HepG2 (cell line): ENCODE results near the gene SF3B6. TPM values are rescaled to one million over a fixed set of nuclear protein-coding genes. Genes with fewer than 3 reads are reported as not detected.

ENCODE experiments used
- GPBP1L1 ChIP-seq: sonication (generic); formaldehyde crosslinking; IDR thresholded peaks from 2 replicates; pipeline ENCODE4 v1.5.0; 2020; ENCODE audit warnings: mild to moderate bottlenecking, missing genetic modification reagents
- HMGXB3 ChIP-seq: sonication (generic); formaldehyde crosslinking; IDR thresholded peaks from 2 replicates; pipeline ENCODE4 v1.4.0; 2020; ENCODE audit warnings: missing genetic modification reagents, borderline replicate concordance
- IRX3 ChIP-seq: sonication (generic); formaldehyde crosslinking; IDR thresholded peaks from 2 replicates; pipeline ENCODE4 v1.8.1; 2023; ENCODE audit warnings: mild to moderate bottlenecking, low read depth, missing genetic modification reagents, borderline replicate concordance
- KAT2B ChIP-seq: fragments of 150-350 bp; IDR thresholded peaks from 2 replicates; pipeline ENCODE4 v1.6.1; 2014; ENCODE audit warnings: low read depth, low read length, borderline replicate concordance
- NFYC ChIP-seq: IDR thresholded peaks from 2 replicates; pipeline ENCODE4 v1.6.1; 2016; ENCODE audit warnings: missing genetic modification reagents, missing compliant biosample characterization
- NRL ChIP-seq: sonication (generic); formaldehyde crosslinking; IDR thresholded peaks from 2 replicates; pipeline ENCODE4 v1.5.0; 2020; ENCODE audit warnings: missing genetic modification reagents, mild to moderate bottlenecking, moderate library complexity, borderline replicate concordance
- TBX3 ChIP-seq: fragments of 450-650 bp; IDR thresholded peaks from 2 replicates; pipeline ENCODE4 v1.6.1; 2017; ENCODE audit warnings: antibody characterized with exemption, mild to moderate bottlenecking, inconsistent platforms, borderline replicate concordance
- TERF1 ChIP-seq: sonication (generic); formaldehyde crosslinking; IDR thresholded peaks from 2 replicates; pipeline ENCODE4 v1.8.0; 2022; ENCODE audit warnings: mild to moderate bottlenecking, missing genetic modification reagents, moderate library complexity
- TMF1 ChIP-seq: sonication (generic); formaldehyde crosslinking; IDR thresholded peaks from 2 replicates; pipeline ENCODE4 v1.8.1; 2022; ENCODE audit warnings: low read depth, missing genetic modification reagents
- ZHX1 ChIP-seq: sonication (generic); formaldehyde crosslinking; IDR thresholded peaks from 2 replicates; pipeline ENCODE4 v1.8.1; 2022; ENCODE audit warnings: low read depth, mild to moderate bottlenecking, missing genetic modification reagents
- ZNF256 ChIP-seq: sonication (generic); formaldehyde crosslinking; conservative IDR thresholded peaks from 2 replicates; pipeline ENCODE4 v1.4.0; 2020; ENCODE audit warnings: missing genetic modification reagents
- ZNF33A ChIP-seq: sonication (generic); formaldehyde crosslinking; IDR thresholded peaks from 2 replicates; pipeline ENCODE4 v1.5.1; 2020; ENCODE audit warnings: missing genetic modification reagents, mild to moderate bottlenecking, moderate library complexity, borderline replicate concordance
- ZNF446 ChIP-seq: sonication (generic); formaldehyde crosslinking; IDR thresholded peaks from 2 replicates; pipeline ENCODE4 v1.5.0; 2020; ENCODE audit warnings: mild to moderate bottlenecking, missing genetic modification reagents
- ZNF543 ChIP-seq: sonication (generic); formaldehyde crosslinking; IDR thresholded peaks from 2 replicates; pipeline ENCODE4 v1.4.0; 2020; ENCODE audit warnings: mild to moderate bottlenecking, missing genetic modification reagents
- ZNF550 ChIP-seq: sonication (generic); formaldehyde crosslinking; IDR thresholded peaks from 2 replicates; pipeline ENCODE4 v1.4.0; 2020; ENCODE audit warnings: mild to moderate bottlenecking, missing genetic modification reagents, borderline replicate concordance
- ZNF570 ChIP-seq: sonication (generic); formaldehyde crosslinking; IDR thresholded peaks from 2 replicates; pipeline ENCODE4 v1.4.0; 2020; ENCODE audit warnings: mild to moderate bottlenecking, missing genetic modification reagents, borderline replicate concordance
- ZNF660 ChIP-seq: sonication (generic); formaldehyde crosslinking; IDR thresholded peaks from 2 replicates; pipeline ENCODE4 v1.5.1; 2020; ENCODE audit warnings: mild to moderate bottlenecking, low read depth, missing genetic modification reagents, borderline replicate concordance
- polyA plus RNA-seq, 8 experiments: library from polyadenylated mRNA; depleted of rRNA in 3 of 8; stranded (reverse) in 7 of 8; unstranded in 1 of 8; fragments of >200 nt; fragmentation: Illumina TruSeq in 4 of 8; extraction: Trizol in 4 of 8; gene quantifications; 2 replicates each; pipeline versions ENCODE4 v1.2.1 to v1.2.3, GENCODE V29; 2011 to 2016; ENCODE audit warnings: low read depth in 4 of 8, missing spikeins in 1 of 8, mixed read lengths in 1 of 8; ENCODE audit not compliant: insufficient read depth in 1 of 8
- total RNA-seq, 5 experiments: library from RNA; depleted of rRNA; stranded (reverse); fragments of >200 nt; fragmentation: Illumina TruSeq; extraction: Trizol; gene quantifications; 2 replicates each; pipeline ENCODE4 v1.2.3, GENCODE V29; 2016; ENCODE audit warnings: low read depth in 1 of 5

Gene SF3B6
- total and polyA plus RNA-seq, 2 of the 13 experiments (the other 11 are each of a cell fraction or from before 2014, with no cell fraction given) = 177 to 182 TPM

GRCh38 chr2:24022324-24022974, 53.7 kb downstream of the SF3B6 start (continued):
- TF ChIP-seq ZNF550 (CRISPR knock-in tag) = no peak
- peak; percentile 75; the same call in 1 of the 2 replicates for TF ChIP-seq ZHX1 (CRISPR knock-in tag)
- no peak for TF ChIP-seq ZNF446 (CRISPR knock-in tag)
- no peak for TF ChIP-seq ZNF660
- 0 out of 2 replicates have a peak, but pooled peaks have one; percentile 33 for TF ChIP-seq TMF1 (CRISPR knock-in tag)
- TF ChIP-seq NFYC = no peak
- TF ChIP-seq TERF1 = no peak
- no peak; the same call in 1 of the 2 replicates for TF ChIP-seq NRL
- TF ChIP-seq GPBP1L1 (CRISPR knock-in tag) = no peak
- no peak for TF ChIP-seq ZNF570
- TF ChIP-seq ZNF543 (CRISPR knock-in tag) = no peak
- no peak for TF ChIP-seq ZNF33A (CRISPR knock-in tag)
- no peak; the same call in 1 of the 2 replicates for TF ChIP-seq TBX3
- peak; percentile 71; the same call in 1 of the 2 replicates for TF ChIP-seq IRX3 (CRISPR knock-in tag)
- TF ChIP-seq ZNF256 (CRISPR knock-in tag) = no peak; the same call in 1 of the 2 replicates
- TF ChIP-seq HMGXB3 = no peak
- no peak for TF ChIP-seq KAT2B
